DMS153 treated with DMSO at 0.1 percent for 48 hours (cell line): ENCODE measurements around the gene ARL8A.
A peak's percentile ranks its signal among the peaks of the same experiment; 100 is the strongest.
"Not testable (repeated sequence)": the region's sequence is repeated elsewhere in the genome, so short reads cannot be mapped to it uniquely, and the experiment has no call there.

Experiments used
- DNase-seq: peaks from one replicate; lab custom pipeline; 2025; ENCODE audit not compliant: unreplicated experiment; lab: John Stamatoyannopoulos, UW

ARL8A gene

GRCh38 chr1:202121006-202121405, 23.5 kb downstream of the ARL8A start:
- no peak for DNase-seq

- DNase-seq = no peak
Measured at GRCh38 chr1:202117898-202118371, 26.6 kb downstream of the ARL8A start.

- no peak for DNase-seq
Measured at GRCh38 chr1:202116287-202116686, 28.2 kb downstream of the ARL8A start.

- peak; percentile 64 for DNase-seq
Measured at GRCh38 chr1:202113690-202114300, 30.7 kb downstream of the ARL8A start.

DNA sequence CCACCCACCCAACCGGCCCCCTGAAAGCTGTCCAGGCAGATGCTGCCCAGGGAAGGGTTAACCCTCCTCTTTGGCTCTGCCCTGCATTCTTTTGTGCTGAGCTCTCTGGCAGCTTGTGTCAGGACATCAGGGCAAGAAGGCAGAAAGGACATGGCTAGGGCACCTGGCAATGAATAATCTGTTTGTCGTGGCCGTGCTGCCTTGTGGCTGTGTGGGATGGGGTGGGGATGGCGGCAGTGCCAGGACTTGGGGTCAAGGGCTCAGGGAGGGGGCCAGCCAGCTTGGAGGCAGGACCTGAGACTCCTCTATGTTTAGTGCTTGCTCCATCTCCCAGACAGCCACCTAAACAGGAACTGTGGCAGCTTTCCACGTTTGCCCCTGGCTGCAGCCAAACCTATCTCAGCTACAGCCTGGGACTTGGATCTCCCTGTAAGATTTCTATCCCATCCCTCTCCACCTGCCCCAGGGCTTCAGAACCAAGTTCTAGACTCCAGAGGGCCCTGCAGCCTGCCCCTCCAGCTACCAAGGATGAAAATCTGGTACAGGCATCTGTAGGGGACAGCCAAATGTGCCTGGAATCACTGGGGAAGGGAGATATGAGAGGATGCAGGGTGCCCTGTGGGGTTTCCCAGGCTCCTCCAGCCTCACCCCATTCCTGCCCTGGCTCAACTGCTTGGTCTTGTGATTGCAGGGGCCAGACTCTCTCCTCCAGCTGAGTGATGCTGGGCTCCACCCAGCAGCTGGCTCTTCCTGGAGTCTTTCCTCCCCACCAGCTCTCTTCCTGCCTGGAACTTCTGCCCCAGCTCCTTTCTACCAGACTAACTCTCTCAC, 31.5 kb downstream of the ARL8A start:
- DNase-seq = peak; percentile 40

GRCh38 chr1:202111589-202111988, 32.9 kb downstream of the ARL8A start:
- not testable (repeated sequence) for DNase-seq

- DNase-seq = no peak
Measured at GRCh38 chr1:202110977-202111376, 33.6 kb downstream of the ARL8A start.

DNA sequence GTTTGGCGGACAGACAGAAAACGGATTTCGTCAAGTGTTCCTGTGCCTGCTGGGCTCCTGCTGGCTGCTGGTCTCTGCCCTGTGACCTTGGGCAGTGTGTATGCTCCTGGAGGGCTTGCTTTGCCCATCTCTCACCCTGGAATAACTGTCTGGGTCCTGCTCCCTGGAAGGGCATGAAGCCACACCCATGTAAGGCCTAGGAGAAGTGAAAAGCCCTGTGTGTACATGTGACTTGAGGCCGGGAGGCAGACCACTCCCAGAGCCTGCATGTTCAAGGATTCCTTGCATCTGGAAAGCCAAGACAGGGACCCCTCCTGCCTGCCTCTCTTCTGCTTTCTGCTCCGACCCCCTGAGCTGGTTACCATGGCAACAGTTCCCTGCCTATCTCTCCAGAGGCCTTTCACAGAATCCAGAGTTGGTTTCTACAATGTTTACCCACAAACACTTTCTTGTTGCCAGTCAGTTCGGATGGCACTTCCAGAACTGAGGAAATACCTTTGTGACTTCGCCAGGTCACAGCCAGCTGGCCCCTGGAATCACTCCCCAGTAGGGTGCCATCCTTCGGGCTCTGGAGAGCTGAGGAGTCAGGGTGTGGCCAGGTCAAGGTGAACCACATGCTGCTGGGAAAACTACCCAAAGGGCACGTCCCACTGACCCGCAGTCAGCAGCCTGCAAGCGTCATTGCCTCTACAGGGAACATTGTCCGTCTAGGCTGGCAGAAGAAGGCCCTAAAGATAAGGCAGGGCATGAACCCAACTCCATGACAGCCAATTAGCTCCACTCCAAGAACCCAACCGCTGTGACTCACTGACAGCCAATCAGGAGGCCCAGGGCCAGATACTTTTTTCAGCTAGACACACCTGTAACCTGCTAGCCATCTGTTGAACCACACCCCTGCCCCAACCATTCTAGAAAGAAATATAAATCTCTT, 36.5 kb downstream of the ARL8A start:
- peak; percentile 85 for DNase-seq

DNA sequence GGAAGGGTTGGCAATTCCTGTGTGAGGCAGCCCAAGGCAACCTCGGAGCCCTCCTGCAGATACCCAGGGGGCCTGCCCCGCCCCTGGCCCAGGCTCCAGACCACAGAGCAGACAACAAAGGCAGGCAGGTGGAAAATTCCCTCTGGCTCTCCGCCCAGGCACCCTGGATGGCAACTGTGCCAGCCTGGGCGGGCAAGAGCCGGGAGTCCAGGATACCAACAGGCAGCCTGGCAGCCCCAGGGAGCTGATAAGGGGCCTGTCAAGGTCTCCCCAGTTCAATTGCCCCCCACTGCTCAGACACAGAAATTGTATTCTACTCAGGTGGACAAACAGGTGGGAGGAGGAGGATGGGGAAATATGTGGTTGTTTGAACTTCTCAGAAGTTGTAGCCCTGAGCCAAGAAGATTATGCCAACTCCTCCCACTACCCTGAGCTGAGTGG, 37.2 kb downstream of the ARL8A start:
- peak; percentile 95 for DNase-seq

DNA sequence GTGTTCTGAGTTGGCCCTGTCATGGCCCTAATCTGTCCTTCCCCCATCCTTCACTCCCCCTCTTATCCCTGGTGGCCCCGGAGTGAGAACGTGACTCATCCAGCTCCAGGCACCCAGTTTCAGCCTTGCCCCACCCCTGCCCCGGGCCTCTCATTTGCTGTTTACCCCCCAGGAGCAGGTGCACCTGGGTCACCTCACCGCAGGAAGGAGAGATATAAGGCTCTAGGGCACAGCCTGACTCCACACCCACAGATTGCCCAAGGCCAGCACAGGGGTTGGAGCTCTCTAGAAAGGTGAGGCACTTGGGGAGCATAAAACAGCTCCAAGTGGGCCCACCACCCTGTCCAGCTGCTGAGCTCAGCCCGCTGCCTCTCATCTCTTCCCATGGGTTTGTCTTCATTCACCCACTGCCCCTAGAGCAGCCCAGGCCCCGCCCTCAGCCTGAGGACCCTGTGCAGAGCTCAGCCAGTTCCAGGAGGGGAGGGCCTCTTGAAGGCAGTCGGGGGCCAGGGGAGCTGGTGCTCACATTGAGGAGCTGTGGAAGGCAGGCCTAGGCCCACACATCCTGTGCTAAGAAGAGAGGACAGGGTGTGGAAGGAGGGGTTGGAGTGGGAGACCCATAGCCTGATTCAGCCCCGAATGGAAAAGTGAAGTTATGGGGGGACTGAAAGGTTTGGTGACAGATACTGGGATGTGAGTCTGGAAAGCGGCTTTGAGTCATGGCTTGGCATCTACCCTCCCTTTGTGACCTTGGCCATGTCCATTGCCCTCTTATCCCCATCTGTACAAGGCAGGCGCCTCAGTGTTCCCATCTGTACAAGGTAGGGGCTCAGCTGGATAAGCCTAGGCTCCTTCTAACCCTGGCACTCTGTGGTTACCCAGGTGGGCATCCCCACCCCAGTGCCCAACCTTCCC, 37.9 kb downstream of the ARL8A start:
- DNase-seq = peak; percentile 66

- DNase-seq = peak; percentile 84
Measured at GRCh38 chr1:202105571-202106339, 38.8 kb downstream of the ARL8A start.

DNA sequence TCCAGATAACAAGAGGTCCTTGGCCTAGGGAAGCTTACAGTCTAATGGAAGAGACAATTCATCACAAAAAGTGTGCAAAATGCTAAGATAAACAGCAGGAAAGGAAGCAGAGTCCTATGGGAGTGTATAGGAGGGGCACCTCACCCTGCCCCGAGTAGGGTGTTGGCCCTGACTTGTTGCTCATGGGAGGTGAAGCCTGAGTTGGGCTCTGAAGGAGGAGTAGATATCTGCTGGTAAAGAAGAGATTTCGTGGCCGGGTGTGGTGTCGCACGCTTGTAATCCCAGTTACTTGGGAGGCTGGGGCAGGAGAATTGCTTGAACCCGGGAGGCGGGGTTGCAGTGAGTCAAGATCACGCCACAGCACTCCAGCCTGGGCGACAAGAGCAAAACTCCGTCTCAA, 40.5 kb downstream of the ARL8A start:
- no peak for DNase-seq

DNA sequence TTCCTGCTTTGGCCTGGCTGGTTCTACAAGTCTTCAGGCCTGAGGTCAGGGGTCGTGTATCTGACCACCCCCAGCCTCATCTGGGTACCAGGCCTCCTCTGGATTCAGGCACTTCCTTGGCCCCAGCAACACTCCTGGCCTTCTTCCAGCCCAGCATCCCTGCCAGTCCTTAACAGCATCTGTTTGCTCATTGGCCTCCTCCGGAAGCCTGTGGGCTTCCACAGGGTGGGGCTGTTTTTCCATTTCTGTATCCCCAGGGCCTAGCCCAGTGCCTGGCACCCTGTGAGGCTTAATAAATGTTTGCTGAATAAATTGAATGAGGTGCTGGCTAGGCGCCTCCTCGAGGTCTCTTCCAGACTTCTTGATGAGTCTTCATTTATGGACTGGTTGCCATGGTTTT, 43.4 kb downstream of the ARL8A start:
- DNase-seq = no peak

- no peak for DNase-seq
Measured at GRCh38 chr1:202093858-202094257, 50.7 kb downstream of the ARL8A start.

GRCh38 chr1:202090994-202091393, 53.5 kb downstream of the ARL8A start:
- peak; percentile 38 for DNase-seq

DNA sequence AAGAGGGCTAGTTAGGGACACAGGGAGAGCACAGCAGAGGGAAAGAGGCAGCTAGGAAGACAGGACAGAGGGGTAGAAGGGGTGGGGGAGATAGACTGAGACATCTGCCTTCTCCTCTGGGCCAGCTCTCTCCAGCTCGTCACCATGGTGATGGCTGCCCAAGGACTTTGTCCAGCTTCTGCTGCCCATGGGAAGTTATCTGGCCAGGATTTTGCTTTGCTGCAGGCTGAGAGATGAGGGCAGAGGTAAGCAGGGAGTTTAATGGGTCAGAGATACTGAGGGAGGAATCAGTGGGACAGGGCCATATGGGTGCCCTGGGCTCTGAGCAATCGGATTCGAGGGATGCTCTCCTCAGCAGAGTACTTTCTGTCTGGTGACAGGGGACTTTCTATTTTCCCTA, 56.3 kb downstream of the ARL8A start:
- no peak for DNase-seq

DNA sequence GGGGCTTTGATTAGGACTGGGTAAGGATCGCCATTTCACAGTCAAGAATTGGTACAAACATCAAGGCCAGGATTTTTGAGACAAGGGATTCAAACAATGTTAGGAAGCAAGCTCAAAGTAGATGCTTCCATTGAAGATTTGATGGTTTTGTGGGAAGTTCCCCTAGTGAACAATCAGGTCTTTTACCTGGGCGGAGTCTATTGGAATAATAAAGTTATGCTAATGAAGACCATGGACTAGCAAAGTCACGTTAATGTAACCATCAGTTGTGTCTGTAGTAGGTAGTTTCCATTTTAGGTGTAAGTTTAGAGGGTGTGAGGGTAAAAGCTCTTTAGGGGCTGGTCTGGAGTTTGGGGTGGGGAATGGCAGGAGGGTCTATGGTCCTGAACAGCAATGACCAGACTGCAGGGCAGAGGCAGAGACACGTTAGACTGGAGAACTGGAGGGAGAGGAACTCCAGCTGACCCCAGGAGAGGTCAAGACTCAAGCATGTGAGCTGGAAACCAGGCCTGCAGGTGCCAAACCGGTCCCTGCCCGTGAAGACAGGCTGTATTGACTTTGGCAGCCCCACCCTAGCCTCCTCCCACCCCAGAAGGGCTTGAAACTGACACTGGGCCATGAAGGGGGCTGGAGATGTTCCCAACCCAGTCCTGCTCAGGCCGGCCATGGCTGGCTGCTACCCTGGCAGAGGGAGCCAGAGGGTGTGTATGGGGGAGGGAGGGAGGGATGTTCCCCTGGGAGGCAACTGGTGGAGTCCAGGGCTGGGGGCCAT, 57.8 kb downstream of the ARL8A start:
- peak; percentile 46 for DNase-seq

- peak; percentile 93 for DNase-seq
Measured at GRCh38 chr1:202085682-202086373, 58.7 kb downstream of the ARL8A start.
